NCI-H2081 treated with DMSO at 0.1 percent for 48 hours (cell line): ENCODE results near the gene RANBP17.
"Not testable (repeated sequence)": the region's sequence is repeated elsewhere in the genome, so short reads cannot be mapped to it uniquely, and the experiment has no call there.

ENCODE experiments used
- DNase-seq: peaks from one replicate; lab custom pipeline; 2025; lab: John Stamatoyannopoulos, UW

The RANBP17 gene

DNA sequence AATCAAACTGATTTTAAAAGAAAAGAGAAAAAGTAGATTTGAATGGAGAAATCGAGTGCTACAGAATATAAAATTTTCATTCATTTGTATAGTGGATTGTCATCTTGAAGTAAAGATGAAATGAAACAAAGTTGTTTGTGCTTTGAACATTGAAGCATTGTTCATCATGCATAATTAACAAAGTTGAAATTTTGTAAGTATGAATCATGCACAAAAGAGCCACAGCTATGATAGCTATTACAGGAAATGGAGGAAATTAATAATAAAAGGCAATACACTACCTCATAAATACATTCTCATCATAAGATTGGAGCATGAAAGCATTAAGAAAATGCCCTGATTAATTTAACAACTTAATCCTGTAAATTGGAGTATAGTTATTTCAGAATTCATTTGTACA lies 293.8 kb downstream of the RANBP17 start:
- DNase-seq = no peak

DNA sequence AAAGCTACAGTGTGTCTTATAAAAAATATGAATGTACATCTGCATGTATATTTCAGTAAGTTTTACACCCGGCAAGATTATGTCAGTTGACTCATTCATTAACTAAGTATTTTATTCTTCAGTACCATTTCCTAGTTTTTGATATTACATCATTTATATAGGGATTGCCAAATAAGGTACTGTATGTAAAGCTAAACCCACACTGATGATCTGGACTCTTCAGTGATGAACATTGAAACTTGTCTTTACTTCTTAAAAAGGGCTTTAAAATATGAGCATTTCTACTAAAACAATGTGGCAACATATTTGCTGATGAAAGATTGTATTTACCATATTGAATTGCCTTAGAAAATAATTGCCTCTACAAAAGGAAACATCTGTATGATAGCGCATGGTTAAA lies 295.5 kb downstream of the RANBP17 start:
- no peak for DNase-seq

DNA sequence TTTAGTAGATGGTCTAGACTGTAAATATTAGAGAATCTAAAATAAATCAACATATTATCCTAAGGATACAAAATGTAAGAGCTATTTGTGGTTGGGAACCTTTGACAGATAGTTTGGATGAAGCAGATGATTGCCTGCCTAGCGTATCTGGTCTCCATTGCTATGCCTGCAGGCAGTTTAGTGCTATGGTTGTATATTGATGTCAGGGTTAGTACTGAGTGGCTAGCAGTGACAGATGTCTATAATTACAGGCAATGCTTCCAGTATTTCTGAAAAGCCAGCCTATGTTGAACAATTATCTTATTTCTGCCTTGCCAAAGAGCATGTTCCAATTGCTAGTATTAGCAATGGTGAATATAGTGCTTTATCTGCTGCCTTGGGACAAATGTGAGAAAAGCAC lies 296.0 kb downstream of the RANBP17 start:
- peak; percentile 45 for DNase-seq

DNA sequence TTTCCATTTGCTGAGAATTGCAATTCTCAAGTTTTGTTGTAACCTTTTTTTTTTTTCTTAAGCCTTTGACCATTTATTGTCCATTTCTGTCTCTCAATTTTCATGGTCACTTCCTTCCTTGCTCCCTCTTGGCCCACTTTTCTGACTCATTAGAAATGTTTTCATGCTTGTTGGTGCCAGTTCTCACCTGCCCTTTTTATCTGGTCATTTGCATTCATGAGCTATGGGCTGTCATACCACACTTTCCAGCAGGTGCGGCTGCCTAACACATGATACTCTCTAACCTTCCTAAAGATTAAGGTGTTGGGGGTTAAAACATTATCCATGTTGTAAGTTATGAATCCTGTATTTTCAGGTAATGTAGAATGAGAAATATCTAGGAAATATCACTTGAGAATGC lies 296.8 kb downstream of the RANBP17 start:
- no peak for DNase-seq

DNA sequence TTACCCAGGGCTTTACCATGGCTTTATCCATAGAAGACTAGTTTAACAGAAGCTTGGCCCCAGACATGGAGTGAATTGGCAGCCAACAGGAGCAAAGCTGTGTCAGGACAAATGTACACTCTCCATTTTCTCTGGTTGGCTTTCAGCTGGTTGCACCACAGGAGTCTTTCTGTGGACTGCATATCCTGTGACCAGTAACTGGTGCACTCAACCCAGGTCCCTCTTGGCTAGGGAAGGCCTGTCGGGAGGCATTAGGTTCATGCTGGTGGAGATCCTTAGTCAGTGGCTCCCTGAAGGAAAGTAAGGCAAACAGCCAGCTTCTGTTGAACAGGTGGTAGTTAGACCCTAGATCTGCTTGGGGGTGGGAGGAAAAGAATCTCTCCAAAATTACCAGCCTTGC lies 300.3 kb downstream of the RANBP17 start:
- peak; percentile 29 for DNase-seq

DNA sequence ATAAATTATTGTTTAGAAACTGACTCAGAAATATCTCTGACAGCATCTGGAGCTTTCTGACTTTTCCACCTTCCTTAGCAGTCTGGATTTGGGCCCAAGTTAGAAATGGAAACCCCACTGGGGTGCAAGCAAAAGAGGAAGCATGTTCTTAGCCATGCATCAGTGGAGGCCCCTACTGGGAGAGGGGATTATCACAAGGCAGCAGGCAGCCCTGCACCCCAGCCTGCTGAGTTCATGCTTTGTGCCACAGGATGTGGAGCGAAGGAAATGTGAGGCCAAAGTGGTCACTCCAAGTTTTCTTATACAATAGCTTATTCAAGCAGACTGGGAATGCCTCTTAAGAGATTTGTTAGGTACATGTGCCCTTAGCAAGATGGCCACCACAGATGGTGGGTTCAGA lies 300.8 kb downstream of the RANBP17 start:
- DNase-seq = no peak

DNA sequence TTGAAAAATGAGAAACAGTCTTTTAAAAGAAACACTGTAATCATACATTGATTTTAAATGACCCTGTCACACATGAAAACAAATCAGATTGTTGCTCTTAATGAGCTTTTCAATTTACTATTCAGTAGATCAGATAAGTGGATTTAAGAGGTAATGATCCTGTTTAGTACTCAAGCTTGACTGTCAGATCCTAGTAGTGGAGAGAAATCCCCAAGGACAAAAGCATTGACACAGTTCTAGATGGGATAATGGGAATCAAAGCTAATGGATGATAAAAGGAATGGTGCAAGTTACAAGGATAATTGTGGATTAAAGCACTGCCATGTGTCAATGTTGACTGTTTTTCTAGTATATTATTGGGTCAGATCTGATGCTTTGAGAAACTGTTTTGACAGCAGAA lies 304.9 kb downstream of the RANBP17 start:
- no peak for DNase-seq

DNA sequence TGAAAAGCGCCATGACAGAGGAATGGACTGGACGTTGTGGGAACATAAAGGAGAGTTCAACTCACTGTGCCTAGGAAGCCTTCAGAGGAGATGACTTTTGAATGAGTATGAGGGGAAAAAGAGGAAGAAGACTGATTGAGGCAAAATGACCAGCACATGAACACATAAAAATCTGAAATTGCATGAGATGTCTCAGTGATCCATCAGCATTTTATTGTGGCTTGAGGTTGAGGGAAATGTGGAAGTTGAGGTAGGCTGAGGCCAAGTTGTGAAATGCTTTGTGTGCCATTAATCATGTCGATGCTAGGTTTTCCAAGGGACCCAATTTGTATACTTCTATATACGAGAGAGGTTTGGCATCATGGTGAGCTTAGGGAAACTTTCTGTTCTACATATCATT lies 306.4 kb downstream of the RANBP17 start:
- no peak for DNase-seq

DNA sequence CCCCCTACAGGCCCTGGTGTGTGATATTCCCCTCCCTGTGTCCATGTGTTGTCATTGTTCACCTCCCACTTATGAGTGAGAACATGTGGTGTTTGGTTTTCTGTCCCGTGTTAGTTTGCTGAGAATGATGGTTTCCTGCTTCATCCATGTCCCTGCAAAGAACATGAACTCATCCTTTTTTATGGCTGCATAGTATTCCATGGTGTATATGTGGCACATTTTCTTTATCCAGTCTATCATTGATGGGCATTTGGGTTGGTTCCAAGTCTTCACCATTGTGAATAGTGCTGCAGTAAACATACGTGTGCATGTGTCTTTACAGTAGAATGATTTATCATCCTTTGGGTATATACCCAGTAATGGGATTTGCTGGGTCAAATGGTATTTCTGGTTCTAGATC lies 313.1 kb downstream of the RANBP17 start:
- not testable (repeated sequence) for DNase-seq

DNA sequence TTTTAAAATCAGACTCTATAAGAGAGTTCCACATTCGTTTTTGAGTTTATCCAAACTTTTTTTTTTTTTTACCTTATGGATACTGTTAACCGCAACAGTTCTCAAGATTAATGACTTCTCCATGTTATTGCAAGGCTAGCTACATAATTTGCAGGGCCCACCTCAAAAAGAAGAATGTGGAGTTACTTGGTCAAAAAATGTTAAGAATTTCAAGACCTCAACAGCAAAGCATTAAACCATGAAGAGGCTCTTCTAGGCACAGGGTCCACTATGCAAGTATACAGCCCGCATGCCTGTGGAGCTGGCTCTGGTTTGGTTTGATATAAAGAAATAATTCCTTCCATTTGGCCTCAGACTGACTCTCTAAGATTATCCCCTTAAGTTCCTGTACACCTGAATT lies 313.9 kb downstream of the RANBP17 start:
- no peak for DNase-seq

DNA sequence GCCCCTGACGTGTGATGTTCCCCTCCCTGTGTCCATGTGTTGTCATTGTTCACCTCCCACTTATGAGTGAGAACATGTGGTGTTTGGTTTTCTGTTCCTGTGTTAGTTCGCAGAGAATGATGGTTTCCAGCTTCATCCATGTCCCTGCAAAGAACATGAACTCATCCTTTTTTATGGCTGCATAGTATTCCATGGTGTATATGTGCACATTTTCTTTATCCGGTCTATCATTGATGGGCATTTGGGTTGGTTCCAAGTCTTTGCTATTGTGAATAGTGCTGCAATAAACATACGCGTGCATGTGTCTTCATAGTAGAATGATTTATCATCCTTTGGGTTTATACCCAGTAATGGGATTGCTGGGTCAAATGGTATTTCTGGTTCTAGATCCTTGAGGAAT lies 316.4 kb downstream of the RANBP17 start:
- not testable (repeated sequence) for DNase-seq

DNA sequence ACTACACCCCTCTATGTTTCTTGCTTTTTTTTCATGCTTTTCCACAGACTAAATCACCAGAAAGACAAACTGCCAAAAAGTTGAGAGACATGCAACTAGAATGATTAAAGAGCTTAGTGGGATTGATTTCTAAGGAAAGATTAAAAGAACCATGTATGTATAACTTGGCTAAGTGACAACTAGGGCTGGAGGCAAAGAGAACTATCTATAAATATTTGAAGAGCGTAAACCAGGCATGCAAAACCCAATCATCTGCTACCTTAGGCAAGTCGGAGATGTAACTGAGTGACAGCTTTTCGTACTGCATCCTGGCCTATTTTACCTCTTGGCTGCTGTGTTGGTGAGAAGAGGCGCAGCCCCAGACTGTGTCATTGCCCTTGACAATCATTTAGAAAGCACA lies 326.2 kb downstream of the RANBP17 start:
- DNase-seq = no peak

DNA sequence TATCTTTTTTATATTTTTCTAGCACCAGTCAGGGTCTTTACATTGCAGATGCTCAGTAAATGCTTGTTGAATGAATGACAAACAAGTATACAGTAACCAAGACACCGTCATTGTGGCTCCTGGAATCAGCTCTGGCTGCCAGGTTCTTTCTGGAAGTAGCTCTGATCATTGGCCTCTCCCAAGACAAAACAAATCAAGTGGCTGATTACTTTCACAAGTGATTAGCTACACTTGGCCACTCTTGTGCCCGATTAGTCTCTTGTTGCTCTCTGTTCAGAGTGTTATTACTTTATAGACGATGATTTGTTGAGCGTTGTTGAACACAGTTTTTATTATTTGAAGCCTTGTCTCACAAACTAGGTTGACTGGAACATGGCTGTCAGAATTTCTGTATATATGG lies 327.6 kb downstream of the RANBP17 start:
- no peak for DNase-seq

DNA sequence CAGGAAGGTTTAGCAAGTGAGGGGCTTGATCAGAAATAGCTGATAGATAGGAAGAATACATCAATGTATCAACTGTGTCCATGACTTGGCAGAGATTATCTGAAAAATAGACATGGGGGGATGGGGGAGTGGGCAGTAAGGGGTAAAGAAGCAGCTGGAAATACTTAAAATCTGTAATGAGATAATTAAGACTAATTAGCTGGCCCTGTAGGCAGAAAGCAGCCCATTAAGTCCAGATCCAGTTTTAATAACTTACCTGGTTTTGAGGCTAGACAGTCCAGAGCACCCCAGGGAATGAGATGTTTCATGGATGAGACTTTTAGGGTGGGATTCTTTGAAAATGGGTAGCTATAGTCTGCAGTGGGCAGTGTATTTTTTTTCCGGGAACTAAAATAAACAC lies 330.3 kb downstream of the RANBP17 start:
- no peak for DNase-seq

DNA sequence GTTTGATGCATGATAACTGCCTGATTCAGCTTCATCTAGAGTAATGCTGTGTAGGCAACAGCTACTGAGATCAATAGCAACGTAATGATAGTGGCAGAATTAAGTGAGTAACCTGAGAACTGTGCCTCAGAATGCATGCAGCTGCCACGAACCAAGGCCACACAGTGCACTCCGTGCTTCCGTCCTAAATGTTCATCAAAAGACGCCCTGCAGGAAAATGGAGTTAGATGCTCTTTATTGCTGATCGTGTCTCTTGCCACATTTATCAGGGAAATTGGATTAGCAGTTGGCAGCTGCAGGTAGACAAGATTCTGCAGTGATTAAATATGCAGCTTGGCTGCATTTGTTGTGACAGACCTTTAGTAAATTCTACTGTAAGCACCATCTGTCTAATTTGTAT lies 339.5 kb downstream of the RANBP17 start:
- DNase-seq = peak; percentile 70

DNA sequence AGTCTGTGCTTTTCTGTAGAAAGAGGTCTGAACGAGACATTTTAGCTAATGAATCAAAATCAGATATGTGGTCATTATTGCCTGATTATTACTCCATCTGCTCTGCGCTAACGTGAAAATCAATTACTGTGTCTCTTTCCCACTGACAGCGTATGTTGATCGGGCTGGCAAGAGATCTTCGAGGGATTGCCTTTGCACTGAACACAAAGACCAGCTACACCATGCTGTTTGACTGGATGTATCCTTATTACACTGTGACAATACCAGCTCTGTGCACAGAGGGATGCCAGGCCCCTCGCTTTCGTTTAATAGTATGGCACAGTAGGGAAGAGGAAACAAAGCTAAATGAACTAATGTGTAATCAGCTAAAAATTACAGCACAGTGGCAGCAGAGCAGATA lies 343.6 kb downstream of the RANBP17 start:
- peak; percentile 49 for DNase-seq

DNA sequence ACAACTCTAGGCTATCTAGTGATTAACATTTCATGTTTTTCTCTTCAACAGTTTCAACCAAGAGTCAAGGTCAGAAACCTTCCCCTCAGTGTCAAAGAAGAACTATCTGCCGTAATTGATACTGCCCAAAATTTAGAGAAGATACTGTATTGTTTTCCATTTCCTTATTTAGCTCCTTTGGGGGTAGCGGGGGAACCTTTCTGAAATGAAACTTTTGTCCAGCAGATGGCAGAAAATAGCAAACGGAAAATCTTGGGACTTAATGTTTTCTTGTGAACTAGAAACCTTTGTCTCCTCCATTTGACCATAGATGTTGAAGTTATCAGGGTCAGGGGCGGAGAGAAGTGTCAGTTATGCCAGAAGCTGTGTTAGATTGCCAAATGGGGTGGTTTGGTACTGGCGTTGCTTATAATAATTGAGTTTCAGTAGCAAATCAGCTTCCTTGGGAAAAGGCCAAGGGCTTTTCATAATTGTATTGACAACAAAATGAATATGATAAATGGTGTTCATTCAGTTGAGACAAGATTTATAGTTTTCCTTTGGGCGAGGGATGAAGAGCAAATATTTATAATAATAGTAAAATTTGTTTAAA lies 345.5 kb downstream of the RANBP17 start:
- DNase-seq = no peak

DNA sequence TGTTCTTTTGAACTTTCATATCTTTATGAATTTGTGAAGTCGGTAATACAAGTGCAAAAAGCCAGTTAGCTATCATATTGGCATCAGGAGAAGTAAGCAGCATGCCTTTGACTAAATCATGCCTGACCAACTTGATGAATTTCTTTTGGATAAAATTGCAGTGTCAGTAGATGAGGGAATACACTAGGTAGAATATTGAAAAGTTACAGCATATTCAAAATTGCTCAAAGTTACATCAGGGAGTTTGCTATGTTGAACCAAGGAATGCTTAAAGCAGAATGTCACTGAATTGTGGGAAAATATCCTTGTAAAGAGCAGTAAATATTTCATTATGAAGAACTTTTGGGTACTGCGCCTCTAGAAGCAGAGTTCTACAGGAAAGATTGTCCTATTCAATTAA lies 360.1 kb downstream of the RANBP17 start:
- DNase-seq = no peak

DNA sequence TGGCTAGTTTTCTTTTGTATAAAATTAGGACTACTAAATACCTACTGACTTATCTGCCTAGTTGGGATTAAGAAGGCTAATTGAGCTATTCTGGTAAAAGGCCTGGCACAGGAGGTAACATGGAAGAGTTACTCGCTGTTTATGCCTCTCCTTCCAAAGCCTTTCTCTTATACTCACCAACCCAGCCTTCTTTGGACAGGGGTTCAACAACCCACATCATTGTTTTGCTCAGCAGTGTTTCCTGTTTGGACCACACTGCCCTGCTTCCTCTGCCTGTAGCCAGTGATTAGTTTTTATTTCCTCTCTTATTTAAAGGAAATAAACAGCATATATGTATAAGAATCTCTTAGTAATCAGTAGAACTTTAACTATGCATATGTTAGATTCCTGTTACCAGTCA lies 362.1 kb downstream of the RANBP17 start:
- DNase-seq = no peak

DNA sequence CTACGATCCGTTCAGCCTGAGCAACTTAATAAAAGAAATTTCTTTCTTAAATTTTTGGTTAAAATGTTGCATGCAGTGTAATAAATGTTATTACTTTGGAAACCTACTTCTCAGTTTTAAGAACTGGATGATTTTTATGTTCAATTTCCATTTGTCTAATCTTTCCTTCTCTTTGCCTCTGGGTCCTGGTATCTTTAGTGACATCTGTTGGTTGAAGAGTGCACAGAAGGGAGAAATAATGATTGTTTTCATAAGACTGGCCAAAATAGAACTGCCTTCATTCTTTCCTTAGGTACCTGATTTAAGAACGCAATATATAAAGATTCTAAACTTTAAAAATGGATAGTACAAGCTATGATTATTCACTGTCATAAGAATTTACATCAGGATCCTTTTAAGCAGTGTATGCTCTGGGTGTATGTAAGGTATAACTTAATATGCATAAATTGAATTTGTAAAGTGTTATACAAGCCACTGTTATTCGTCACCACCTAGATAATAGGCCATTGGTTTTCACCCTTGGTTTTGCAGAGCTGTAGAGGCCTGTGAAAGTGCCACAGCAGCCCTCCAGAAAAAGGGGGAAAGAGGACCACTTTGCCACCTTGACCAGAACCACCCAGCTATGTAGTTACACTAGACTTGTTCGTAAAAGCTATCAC lies 364.4 kb downstream of the RANBP17 start:
- no peak for DNase-seq

DNA sequence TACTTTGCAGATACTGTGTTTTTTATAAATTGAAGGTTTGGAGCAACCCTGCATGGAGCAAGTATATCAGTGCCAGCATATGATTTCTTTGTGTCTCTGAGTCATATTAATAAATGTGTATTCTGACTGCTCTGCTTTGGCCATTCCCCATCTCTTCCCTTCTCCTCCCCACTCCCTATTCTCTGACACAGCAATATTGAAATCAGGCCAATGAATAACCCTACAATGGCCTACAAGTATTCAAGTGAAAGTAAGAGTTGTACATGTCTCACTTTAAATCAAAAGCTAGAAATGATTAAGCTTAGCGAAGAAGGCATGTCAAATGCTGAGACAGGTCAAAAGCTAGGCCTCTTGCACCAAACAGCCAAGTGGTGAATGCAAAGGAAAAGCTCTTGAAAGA lies 365.0 kb downstream of the RANBP17 start:
- DNase-seq = no peak

DNA sequence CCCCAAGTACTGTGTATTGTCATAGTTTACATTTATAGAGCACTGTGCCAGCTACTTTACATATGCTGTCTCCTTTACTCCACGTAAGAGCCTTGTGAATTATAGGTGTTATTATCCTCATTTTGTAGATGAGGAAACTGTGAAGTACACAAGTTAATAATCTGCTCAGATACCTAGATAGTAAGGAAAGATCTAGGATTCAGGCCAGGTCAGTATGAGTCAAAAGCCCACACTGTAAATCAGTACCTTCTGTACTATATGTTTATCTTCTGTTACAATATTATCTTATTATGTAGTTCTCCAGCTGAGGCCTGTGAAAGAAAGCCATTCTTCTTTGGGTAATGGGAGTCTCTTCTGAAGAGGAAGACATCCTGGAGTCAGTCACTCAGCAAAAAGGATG lies 374.8 kb downstream of the RANBP17 start:
- no peak for DNase-seq

DNA sequence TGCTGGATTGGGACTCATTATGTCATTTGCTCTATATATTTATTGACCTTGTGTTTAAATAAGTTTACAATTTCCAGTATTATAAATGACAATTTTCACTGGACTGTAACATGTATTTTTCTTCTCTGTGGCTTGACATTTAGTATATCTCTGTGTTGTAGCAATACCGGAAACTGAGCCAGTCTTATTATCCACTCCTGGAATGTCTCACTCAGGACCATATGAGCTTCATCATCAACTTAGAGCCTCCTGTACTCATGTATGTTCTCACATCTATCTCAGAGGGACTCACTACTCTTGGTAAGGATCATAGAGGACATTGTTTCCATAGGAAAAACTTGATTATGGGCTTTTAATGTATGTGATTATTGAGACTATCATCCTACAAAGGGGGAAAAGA lies 380.7 kb downstream of the RANBP17 start:
- DNase-seq = no peak

DNA sequence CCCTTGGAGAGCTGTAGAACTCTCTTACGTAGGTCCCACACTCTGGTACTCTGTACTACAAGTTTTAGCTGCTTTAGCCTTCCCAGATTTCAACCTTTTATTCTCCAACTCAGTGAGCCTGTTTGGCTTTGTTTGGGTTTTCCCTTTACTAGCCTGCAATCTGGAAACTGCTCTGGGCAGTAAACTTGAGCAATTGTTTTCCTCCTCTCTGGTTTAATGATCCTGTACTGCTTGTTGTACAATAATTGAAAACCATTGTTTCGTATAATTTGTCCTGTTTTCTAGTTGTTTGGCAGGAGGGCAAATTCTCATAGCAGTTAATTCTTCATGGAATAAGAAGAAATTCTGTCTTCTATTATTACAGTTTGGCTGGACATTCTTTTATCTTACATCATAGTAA lies 384.4 kb downstream of the RANBP17 start:
- DNase-seq = no peak
